Activated naive CD8-positive, alpha-beta T cell (primary cell): ENCODE data around the gene ADGRE3.
"Not testable (repeated sequence)": the region's sequence is repeated elsewhere in the genome, so short reads cannot be mapped to it uniquely, and the experiment has no call there.

ENCODE experiments used
- H3K27ac Mint-ChIP-seq: one replicate; pipeline ENCODE4 v1.8.0; 2021; ENCODE audit warnings: mixed read lengths
- H3K27me3 Mint-ChIP-seq: one replicate; pipeline ENCODE4 v1.8.0; 2021; ENCODE audit warnings: mixed read lengths
- H3K36me3 Mint-ChIP-seq: one replicate; pipeline ENCODE4 v1.8.0; 2021; ENCODE audit warnings: mixed read lengths
- H3K4me1 Mint-ChIP-seq: one replicate; pipeline ENCODE4 v1.8.0; 2021; ENCODE audit warnings: low read depth, mixed read lengths
- H3K4me3 Mint-ChIP-seq: one replicate; pipeline ENCODE4 v1.8.0; 2021; ENCODE audit warnings: mild to moderate bottlenecking, mixed read lengths
- H3K9me3 Mint-ChIP-seq: one replicate; pipeline ENCODE4 v1.8.0; 2021; ENCODE audit warnings: low read depth, mixed read lengths

The ADGRE3 gene

GRCh38 chr19:14639536-14640277, 34.9 kb downstream of the ADGRE3 start:
- peaks cover 16% of the 10 kb centered on the region for H3K27me3 Mint-ChIP-seq
- peaks cover 7% of the 10 kb centered on the region for H3K36me3 Mint-ChIP-seq
- H3K9me3 Mint-ChIP-seq = peaks cover 14% of the 10 kb centered on the region
- H3K4me3 Mint-ChIP-seq = no peak overlapping the region
- no peaks in the 10 kb centered on the region for H3K4me1 Mint-ChIP-seq
- no peak overlapping the region for H3K27ac Mint-ChIP-seq

GRCh38 chr19:14632286-14632685, 42.4 kb downstream of the ADGRE3 start:
- H3K27ac Mint-ChIP-seq = no peak overlapping the region
- H3K4me3 Mint-ChIP-seq = no peak overlapping the region
- H3K27me3 Mint-ChIP-seq = peaks cover 2% of the 10 kb centered on the region
- H3K9me3 Mint-ChIP-seq = peaks cover 4% of the 10 kb centered on the region
- peaks cover 5% of the 10 kb centered on the region for H3K36me3 Mint-ChIP-seq
- H3K4me1 Mint-ChIP-seq = no peaks in the 10 kb centered on the region

GRCh38 chr19:14629557-14629956, 45.1 kb downstream of the ADGRE3 start:
- no peak overlapping the region for H3K27ac Mint-ChIP-seq
- peaks cover 4% of the 10 kb centered on the region for H3K9me3 Mint-ChIP-seq
- no peak overlapping the region for H3K4me3 Mint-ChIP-seq
- no peaks in the 10 kb centered on the region for H3K4me1 Mint-ChIP-seq
- H3K36me3 Mint-ChIP-seq = peaks cover 3% of the 10 kb centered on the region
- peaks cover 1% of the 10 kb centered on the region for H3K27me3 Mint-ChIP-seq

- H3K4me3 Mint-ChIP-seq, H3K27ac Mint-ChIP-seq, H3K4me1 Mint-ChIP-seq: not testable (repeated sequence)
These were observed 50.2 kb downstream of the ADGRE3 start for GRCh38 chr19:14624491-14624890.

GRCh38 chr19:14619404-14619803, 55.2 kb downstream of the ADGRE3 start:
- no peaks in the 10 kb centered on the region for H3K4me1 Mint-ChIP-seq
- H3K27me3 Mint-ChIP-seq = peaks cover 5% of the 10 kb centered on the region
- peaks cover 14% of the 10 kb centered on the region for H3K9me3 Mint-ChIP-seq
- H3K36me3 Mint-ChIP-seq = peaks cover 6% of the 10 kb centered on the region
- H3K27ac Mint-ChIP-seq = no peak overlapping the region
- no peak overlapping the region for H3K4me3 Mint-ChIP-seq

More at GRCh38 chr19:14624491-14624890, 50.2 kb downstream of the ADGRE3 start:
- H3K36me3 Mint-ChIP-seq, H3K27me3 Mint-ChIP-seq: not testable (repeated sequence)
- peaks cover 10% of the 10 kb centered on the region for H3K9me3 Mint-ChIP-seq

- no peaks in the 10 kb centered on the region for H3K4me1 Mint-ChIP-seq
- H3K27ac Mint-ChIP-seq = no peak overlapping the region
- no peak overlapping the region for H3K4me3 Mint-ChIP-seq
- peaks cover 2% of the 10 kb centered on the region for H3K27me3 Mint-ChIP-seq
- H3K9me3 Mint-ChIP-seq = peaks cover 14% of the 10 kb centered on the region
- H3K36me3 Mint-ChIP-seq = peaks cover 6% of the 10 kb centered on the region
These were observed 58.2 kb downstream of the ADGRE3 start for GRCh38 chr19:14616407-14616806.

- no peak overlapping the region for H3K27ac Mint-ChIP-seq
- peaks cover 2% of the 10 kb centered on the region for H3K27me3 Mint-ChIP-seq
- H3K9me3 Mint-ChIP-seq = peaks cover 14% of the 10 kb centered on the region
- H3K36me3 Mint-ChIP-seq = peaks cover 6% of the 10 kb centered on the region
- H3K4me1 Mint-ChIP-seq = no peaks in the 10 kb centered on the region
- H3K4me3 Mint-ChIP-seq = no peak overlapping the region
These were observed 59.0 kb downstream of the ADGRE3 start for GRCh38 chr19:14615623-14616022.

- no peak overlapping the region for H3K27ac Mint-ChIP-seq
- no peaks in the 10 kb centered on the region for H3K4me1 Mint-ChIP-seq
These were observed 60.6 kb downstream of the ADGRE3 start for GRCh38 chr19:14614099-14614412.

GRCh38 chr19:14613399-14614098, 61.1 kb downstream of the ADGRE3 start:
- H3K4me3 Mint-ChIP-seq, H3K9me3 Mint-ChIP-seq, H3K4me1 Mint-ChIP-seq, H3K27me3 Mint-ChIP-seq, H3K27ac Mint-ChIP-seq, H3K36me3 Mint-ChIP-seq: not testable (repeated sequence)

More at GRCh38 chr19:14614099-14614412, 60.6 kb downstream of the ADGRE3 start:
- peaks cover 2% of the 10 kb centered on the region for H3K27me3 Mint-ChIP-seq
- no peak overlapping the region for H3K4me3 Mint-ChIP-seq
- peaks cover 2% of the 10 kb centered on the region for H3K36me3 Mint-ChIP-seq
- peaks cover 3% of the 10 kb centered on the region for H3K9me3 Mint-ChIP-seq

- H3K4me3 Mint-ChIP-seq = no peak overlapping the region
- H3K36me3 Mint-ChIP-seq = peaks cover 1% of the 10 kb centered on the region
- no peak overlapping the region for H3K27ac Mint-ChIP-seq
- H3K27me3 Mint-ChIP-seq = peaks cover 1% of the 10 kb centered on the region
- H3K9me3 Mint-ChIP-seq = no peaks in the 10 kb centered on the region
- H3K4me1 Mint-ChIP-seq = no peaks in the 10 kb centered on the region
These were observed 62.0 kb downstream of the ADGRE3 start for GRCh38 chr19:14612657-14613056.

GRCh38 chr19:14612242-14612641, 62.4 kb downstream of the ADGRE3 start:
- H3K4me3 Mint-ChIP-seq, H3K27me3 Mint-ChIP-seq, H3K4me1 Mint-ChIP-seq, H3K9me3 Mint-ChIP-seq, H3K36me3 Mint-ChIP-seq, H3K27ac Mint-ChIP-seq: not testable (repeated sequence)

- no peaks in the 10 kb centered on the region for H3K27me3 Mint-ChIP-seq
- H3K4me3 Mint-ChIP-seq = no peak overlapping the region
- H3K4me1 Mint-ChIP-seq = no peaks in the 10 kb centered on the region
- no peaks in the 10 kb centered on the region for H3K9me3 Mint-ChIP-seq
- no peak overlapping the region for H3K27ac Mint-ChIP-seq
- no peaks in the 10 kb centered on the region for H3K36me3 Mint-ChIP-seq
These were observed 63.6 kb downstream of the ADGRE3 start for GRCh38 chr19:14611051-14611450.

- Mint-ChIP-seq H3K27ac (no peak overlapping the region), H3K4me3 (no peak overlapping the region), H3K27me3 (no peaks in the 10 kb centered on the region), H3K9me3 (no peaks in the 10 kb centered on the region), H3K4me1 (peaks cover 4% of the 10 kb centered on the region), H3K36me3 (no peaks in the 10 kb centered on the region)
These were observed 68.0 kb downstream of the ADGRE3 start for GRCh38 chr19:14606627-14607026.

- Mint-ChIP-seq H3K4me1 (peaks cover 4% of the 10 kb centered on the region), H3K9me3 (no peaks in the 10 kb centered on the region), H3K27ac (no peak overlapping the region), H3K4me3 (no peak overlapping the region), H3K36me3 (no peaks in the 10 kb centered on the region), H3K27me3 (no peaks in the 10 kb centered on the region)
These were observed 70.7 kb downstream of the ADGRE3 start for GRCh38 chr19:14603990-14604387.

GRCh38 chr19:14599548-14600147, 75.0 kb downstream of the ADGRE3 start:
- no peak overlapping the region for H3K4me3 Mint-ChIP-seq
- no peak overlapping the region for H3K27ac Mint-ChIP-seq
- peaks cover 3% of the 10 kb centered on the region for H3K36me3 Mint-ChIP-seq
- peaks cover 7% of the 10 kb centered on the region for H3K9me3 Mint-ChIP-seq
- H3K4me1 Mint-ChIP-seq = peaks cover 4% of the 10 kb centered on the region
- H3K27me3 Mint-ChIP-seq = no peaks in the 10 kb centered on the region
